SH-SY5Y (cell line): ENCODE measurements around the gene UBR2.

Experiments used
- GATA2 ChIP-seq: IDR thresholded peaks from 2 replicates; pipeline ENCODE4 v1.6.1; 2011; ENCODE audit warnings: mild to moderate bottlenecking, low read depth, low read length
- GATA3 ChIP-seq: IDR thresholded peaks from 2 replicates; pipeline ENCODE4 v1.6.1; 2011; ENCODE audit warnings: low read depth, mild to moderate bottlenecking, low read length, moderate library complexity

GRCh38 chr6:42562788-42563405 lies 932 bp upstream of the UBR2 start:
- no peak for TF ChIP-seq GATA2
- TF ChIP-seq GATA3, result no peak
